GM19395 (cell line): ENCODE results near the gene KBTBD8.

Source experiments
- ATAC-seq: cut with Tn5 transposase; IDR thresholded peaks from one replicate; pipeline ENCODE4 v1.9.1; 2021; ENCODE audit warnings: mild to moderate bottlenecking, moderate library complexity; ENCODE audit not compliant: unreplicated experiment

Gene KBTBD8

GRCh38 chr3:67031986-67032385, 33.9 kb downstream of the KBTBD8 start:
- no peak for ATAC-seq

GRCh38 chr3:67033079-67033478, 35.0 kb downstream of the KBTBD8 start:
- ATAC-seq, result no peak

GRCh38 chr3:67034371-67034770, 36.3 kb downstream of the KBTBD8 start:
- ATAC-seq, result no peak

DNA sequence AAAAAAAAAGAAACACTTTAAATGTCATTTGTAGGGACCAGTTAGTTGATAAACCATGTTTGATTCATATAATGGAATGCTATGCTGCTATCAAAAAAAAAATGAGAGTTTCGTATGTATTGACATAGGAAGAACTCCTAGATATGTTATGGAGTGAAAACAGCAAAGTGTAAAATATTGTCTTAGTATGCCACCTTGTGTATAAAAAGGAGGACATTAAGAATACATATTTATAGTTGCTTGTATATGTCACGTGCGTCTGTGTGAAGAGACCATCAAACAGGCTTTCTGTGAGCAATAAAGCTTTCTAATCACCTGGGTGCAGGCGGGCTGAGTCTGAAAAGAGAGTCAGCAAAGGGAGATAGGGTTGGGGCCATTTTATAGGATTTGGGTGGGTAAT, 39.5 kb downstream of the KBTBD8 start:
- no peak for ATAC-seq

DNA sequence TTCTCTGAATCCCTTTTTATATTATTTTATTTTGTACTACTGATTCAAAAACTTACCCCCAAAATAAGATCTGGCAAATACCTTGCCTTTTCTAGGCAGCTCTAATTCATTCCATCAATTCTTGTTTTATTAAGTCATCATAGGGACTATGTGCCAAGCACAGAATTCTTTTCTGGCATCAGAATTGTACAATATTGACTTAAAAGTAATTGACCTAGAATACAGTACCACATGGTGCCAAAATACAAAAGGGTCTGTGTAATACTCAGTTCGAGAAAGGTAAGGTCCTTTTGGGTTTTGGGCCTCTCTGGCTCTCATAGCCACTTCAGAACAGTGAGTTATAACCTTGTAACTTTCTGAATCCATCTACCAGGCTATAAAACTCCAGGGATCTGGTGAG, 46.2 kb downstream of the KBTBD8 start:
- no peak for ATAC-seq

GRCh38 chr3:67044955-67045354, 46.8 kb downstream of the KBTBD8 start:
- no peak for ATAC-seq

DNA sequence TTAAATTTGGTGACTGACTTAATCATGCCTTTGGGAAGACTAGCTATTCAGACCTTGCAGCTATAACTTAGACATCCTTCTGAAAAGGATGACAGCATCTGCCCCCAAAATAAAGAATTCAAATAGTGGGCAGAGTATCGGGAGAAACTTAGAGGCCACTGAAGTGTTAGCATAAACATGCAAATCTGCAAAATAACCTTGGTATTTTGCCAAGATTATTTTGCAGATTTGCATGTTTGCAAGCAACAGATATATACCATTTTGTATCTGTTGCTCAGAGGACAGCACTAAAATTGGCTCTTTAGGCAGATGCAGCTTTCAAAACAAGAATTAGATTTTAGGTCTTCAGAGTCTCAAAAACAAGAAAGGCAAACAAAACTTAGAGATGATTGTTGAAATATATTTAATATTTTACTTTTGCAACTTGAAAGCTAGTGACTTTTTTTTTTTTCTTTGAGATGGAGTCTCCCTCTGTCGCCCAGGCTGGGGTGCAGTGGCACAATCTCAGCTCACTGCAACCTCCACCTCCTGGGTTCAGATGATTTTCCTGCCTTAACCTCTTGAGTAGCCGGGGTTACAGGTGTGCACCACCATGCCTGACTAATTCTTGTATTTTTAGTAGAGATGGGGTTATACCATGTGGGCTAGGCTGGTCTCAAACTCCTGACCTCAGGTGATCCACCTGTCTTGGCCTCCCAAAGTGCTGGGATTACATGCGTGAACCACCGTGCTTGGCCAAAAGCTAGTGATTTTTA, 47.8 kb downstream of the KBTBD8 start:
- no peak for ATAC-seq

- no peak for ATAC-seq
Measured at GRCh38 chr3:67047051-67047450, 48.9 kb downstream of the KBTBD8 start.

- ATAC-seq, result peak; percentile 95
Measured at GRCh38 chr3:67048067-67048714, 50.1 kb downstream of the KBTBD8 start.

GRCh38 chr3:67048715-67049074, 50.6 kb downstream of the KBTBD8 start:
- peak; percentile 77 for ATAC-seq

GRCh38 chr3:67059443-67059842, 61.3 kb downstream of the KBTBD8 start:
- ATAC-seq, result no peak
